OCI-LY1 (cell line): ENCODE results near the gene PMAIP1.

Experiments used
- EZH2 ChIP-seq: fragments of 200-600 bp; sonication (generic), shearing (Covaris generic); IDR thresholded peaks from 2 replicates; pipeline ENCODE4 v1.8.0; 2017; ENCODE audit warnings: borderline replicate concordance, mixed run types, mild to moderate bottlenecking, antibody characterized with exemption, low read length, moderate library complexity, mixed read lengths
- TF ChIP-seq, protein P1 (sequence below): fragments of 200-600 bp; sonication (generic), shearing (Covaris generic); IDR thresholded peaks from 2 replicates; pipeline ENCODE4 v1.5.1; 2017; ENCODE audit warnings: mild to moderate bottlenecking, antibody characterized with exemption, low read length, moderate library complexity, mixed read lengths

DNA sequence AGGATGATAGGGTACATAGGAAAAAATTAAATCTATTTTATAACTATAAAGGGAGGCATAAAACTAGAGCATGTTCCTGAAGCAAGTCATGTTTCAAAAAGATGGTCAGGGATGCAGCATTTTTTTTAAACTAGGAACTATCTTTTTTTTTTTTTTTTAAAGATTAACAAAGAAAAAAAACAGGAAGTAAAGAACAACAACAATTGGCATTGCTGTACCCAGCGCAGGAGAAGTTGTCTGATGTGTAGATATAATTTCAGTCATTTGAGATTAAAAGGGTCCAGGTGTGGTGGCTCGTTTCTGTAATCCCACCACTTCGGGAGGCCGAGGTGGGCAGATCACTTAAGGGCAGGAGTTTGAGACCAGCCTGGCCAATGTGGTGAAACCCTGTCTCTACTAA, 41.5 kb downstream of the PMAIP1 start:
- no peak for TF ChIP-seq EZH2
- TF ChIP-seq, protein P1, sequence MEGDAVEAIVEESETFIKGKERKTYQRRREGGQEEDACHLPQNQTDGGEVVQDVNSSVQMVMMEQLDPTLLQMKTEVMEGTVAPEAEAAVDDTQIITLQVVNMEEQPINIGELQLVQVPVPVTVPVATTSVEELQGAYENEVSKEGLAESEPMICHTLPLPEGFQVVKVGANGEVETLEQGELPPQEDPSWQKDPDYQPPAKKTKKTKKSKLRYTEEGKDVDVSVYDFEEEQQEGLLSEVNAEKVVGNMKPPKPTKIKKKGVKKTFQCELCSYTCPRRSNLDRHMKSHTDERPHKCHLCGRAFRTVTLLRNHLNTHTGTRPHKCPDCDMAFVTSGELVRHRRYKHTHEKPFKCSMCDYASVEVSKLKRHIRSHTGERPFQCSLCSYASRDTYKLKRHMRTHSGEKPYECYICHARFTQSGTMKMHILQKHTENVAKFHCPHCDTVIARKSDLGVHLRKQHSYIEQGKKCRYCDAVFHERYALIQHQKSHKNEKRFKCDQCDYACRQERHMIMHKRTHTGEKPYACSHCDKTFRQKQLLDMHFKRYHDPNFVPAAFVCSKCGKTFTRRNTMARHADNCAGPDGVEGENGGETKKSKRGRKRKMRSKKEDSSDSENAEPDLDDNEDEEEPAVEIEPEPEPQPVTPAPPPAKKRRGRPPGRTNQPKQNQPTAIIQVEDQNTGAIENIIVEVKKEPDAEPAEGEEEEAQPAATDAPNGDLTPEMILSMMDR: no peak
